Measurements from ENCODE around the gene ZFYVE28.

ZFYVE28 gene

GRCh38 chr4:2331043-2331420 is 87.4 kb downstream of the ZFYVE28 start:
- no peak for DNase-seq

- DNase-seq = peak; percentile 78
Measured at GRCh38 chr4:2330091-2331042, 88.1 kb downstream of the ZFYVE28 start.

- DNase-seq = no peak
Measured at GRCh38 chr4:2327579-2327978, 90.9 kb downstream of the ZFYVE28 start.

DNA sequence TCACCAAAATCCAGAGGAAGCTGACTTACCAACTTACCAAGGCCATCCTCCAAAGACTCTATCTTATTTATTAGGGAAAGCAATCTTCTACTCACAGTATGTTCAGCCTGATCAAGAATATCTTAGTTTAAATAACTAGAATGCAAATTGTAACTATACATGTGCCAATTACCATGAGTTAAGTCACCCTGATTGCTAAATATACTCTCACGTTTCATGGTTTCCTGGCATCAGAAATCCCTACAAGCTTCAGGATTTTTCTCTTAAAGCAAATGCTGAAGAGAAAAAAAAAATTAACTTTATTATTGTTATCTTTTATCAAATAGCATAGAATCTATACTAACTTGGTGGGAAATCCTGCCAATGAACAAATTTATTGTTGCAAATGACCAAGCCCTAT is 93.6 kb downstream of the ZFYVE28 start:
- DNase-seq = no peak

- DNase-seq = no peak
Measured at GRCh38 chr4:2322841-2323240, 95.6 kb downstream of the ZFYVE28 start.

DNA sequence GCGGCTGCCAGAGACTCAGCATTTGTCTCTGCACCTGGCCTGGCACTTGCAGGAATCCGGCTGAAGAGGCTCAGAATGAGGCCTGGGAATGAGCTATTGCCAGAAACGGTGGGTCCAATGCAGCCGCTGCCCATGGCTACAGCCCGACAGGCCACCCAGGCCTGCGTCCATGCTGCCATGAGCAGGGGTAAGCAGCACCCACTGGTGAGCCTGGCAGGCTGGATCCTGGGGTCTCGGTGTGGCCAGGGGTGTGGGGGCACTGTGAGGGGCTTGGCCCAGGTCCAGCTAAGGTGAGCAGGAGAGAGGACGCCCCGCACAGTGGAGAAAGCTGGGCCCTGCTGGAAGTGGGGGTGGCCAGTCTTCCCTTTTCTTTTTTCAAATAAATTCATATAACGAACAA is 96.2 kb downstream of the ZFYVE28 start:
- DNase-seq = no peak

DNA sequence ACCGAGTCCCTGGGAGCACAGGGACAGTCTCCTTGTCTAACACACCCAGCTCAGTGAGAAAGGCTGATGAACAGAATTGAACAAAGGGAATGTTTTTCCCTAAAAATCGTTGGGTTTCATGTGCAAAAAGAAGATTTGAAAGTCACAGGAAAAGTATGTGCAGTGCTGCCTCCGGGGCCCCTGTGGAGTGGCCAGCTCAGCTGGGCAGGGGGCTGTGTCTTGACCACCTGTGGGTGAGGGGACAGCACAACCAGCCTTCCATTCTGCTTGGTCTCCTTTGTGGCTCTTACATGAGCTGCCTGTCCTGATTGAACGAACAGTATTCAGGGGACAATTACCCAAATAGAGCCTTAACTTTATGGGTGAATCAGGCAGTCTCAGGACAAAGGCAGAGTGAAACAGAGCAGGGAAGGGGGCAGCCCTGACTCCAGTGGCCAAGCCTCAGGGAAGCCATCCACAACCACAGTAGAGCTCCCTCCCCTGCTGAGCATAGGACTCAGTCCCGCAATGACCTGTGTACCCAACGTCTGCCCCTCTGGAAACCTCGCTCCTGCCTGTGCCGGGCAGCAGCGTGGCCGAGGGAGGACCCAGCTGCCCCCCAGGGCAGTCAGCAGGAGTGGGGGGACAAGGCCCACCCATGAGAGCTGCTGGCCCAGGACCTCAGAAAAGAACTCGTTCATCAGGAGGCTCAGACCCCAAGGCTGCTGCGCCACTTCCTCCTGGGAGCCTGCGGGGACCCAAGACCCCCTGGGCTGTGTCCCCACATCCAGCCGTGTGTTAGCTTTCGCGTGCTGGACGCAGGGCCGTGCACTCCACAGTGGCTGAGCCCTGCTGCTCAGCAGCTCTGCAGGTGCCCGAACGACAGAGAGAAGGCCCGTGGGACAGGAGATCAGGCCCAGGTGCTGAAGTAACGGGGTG is 96.9 kb downstream of the ZFYVE28 start:
- no peak for DNase-seq

DNA sequence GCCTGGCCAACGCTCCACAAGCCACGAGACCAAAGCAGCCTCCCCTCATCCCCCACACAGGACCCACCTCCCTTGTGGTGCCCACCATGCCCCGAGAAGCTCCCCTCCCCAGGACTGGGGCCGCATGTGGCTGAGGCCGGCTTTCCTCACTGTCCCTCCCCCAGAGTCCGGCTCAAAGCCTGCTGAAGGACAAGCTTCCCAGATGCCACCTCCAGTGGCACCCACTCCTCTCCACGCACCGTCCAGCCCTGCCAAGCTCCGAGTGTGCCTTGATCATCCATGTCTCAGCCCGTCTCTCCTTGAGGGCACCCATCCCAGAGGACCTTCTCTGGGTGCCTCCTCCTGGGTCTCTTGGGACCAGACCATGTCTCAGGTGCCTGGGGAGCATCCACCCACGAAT is 97.7 kb downstream of the ZFYVE28 start:
- no peak for DNase-seq

- DNase-seq = no peak
Measured at GRCh38 chr4:2320152-2320551, 98.3 kb downstream of the ZFYVE28 start.

DNA sequence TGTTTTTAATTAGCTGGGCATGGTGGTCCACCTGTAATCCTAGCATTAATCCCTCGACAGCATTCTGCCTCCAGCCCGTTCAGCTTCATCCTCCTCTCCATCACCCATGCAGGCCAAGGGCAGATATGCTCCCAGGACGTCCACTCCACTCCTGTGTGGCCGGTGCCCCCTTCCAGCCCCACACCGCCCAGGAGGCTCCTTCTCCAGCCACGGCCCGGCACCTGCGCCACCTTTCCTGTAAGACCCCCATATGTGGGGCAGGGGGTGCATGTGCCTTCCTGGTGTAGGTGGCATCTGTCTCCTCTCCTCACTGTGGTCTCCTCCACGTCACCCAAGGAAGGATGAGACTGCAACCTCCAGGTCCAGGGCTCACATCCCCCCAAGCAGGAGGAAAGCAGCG is 99.6 kb downstream of the ZFYVE28 start:
- DNase-seq = no peak

DNA sequence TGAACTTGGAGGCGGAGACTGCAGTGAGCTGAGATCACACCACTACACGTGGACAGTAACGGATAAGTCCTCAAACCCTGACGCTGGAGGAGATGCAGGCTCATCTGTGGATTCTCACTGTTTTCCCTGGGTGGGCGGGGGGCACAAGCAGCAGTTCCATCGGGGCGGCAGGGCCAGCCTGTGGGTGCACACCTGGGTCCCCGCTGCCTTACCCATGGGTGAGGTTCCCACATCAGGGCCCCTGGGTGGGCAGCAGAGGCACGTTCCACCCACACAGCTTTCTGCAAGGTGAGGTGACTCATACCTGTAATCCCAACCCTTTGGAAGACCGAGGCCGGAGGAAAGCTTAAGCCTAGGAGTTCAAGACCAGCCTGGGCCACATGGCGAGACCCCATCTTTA is 100.0 kb downstream of the ZFYVE28 start:
- DNase-seq = no peak

DNA sequence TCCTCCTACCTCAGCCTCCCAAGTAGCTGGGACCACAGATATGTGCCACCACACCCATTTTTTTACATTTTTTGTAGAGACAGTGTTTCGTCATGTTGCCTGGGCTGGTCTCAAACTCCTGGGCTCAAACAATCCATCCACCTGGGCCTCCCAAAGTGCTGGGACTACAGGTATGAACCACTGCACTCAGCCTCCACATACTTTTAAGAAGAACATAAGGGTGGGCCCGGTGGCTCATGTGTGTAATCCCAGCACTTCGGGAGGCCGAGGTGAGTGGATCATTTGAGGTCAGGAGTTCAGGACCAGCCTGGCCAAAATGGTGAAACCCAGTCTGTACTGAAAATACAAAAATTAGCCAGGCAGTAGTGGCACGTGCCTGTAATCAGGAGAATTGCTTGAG is 105.1 kb downstream of the ZFYVE28 start:
- DNase-seq = no peak

DNA sequence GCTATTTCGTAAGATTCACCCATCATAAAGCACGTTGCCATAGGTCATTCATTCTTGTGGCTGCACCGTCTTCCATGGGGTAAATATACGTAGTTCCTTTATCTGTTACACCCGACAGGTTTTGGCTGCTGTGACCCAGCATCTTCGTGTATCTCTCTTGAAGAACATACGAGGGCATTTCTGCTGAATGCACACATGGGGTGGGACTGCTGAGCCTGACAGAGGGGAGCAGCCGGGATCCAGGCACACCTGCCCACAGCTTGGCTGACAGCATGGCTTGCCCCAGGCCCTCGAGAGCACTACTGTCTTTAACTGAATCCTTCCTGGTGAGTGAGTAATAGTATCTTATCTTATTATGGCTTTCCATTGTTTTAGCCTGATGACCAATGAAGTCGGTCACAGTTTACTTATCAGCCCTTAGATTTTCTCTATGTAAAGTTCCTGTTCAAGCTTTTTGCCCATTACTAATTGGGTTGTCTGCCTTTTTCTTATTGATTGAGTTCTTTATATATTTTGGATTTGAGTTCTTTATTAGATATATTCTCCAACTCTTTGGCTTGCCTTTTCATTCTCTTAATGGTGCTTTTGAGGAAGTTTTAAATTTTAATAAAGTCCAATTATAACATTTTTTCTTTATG is 111.6 kb downstream of the ZFYVE28 start:
- no peak for DNase-seq

GRCh38 chr4:2305766-2306501 is 112.5 kb downstream of the ZFYVE28 start:
- DNase-seq = no peak

DNA sequence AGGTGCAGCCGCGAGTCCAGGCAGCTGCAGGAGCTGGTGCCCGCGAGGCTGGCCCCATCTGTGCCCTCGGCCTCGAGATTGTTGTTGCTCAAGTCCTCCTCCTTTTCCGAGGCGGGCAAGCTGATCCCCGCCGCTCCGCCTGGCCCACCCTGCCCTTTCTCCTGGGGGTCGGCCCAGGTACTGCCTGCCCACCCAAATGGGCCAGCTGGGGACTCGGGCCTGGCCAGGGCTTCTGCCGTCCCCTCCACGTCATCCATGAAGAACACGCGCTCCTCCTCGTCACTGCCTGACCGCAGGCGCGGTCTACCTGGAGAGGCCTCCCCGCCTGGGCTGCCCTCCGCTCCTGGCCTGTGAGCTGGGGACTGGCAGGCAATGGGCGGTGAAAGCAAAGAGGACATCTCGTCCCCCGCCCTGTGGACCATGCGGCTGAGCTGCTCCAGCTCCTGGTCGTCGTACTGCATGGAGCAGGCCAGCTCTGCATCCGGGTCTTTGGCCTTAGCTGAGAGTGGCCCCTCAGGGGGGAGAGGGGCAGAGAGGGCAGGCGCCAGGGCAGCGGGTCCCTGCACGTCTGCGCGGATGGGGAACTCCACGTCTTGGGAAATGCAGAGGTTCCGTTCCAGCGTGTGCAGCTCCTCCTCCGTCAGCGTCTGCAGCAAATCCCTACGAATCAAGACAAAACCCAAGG is 113.4 kb downstream of the ZFYVE28 start:
- no peak for DNase-seq

DNA sequence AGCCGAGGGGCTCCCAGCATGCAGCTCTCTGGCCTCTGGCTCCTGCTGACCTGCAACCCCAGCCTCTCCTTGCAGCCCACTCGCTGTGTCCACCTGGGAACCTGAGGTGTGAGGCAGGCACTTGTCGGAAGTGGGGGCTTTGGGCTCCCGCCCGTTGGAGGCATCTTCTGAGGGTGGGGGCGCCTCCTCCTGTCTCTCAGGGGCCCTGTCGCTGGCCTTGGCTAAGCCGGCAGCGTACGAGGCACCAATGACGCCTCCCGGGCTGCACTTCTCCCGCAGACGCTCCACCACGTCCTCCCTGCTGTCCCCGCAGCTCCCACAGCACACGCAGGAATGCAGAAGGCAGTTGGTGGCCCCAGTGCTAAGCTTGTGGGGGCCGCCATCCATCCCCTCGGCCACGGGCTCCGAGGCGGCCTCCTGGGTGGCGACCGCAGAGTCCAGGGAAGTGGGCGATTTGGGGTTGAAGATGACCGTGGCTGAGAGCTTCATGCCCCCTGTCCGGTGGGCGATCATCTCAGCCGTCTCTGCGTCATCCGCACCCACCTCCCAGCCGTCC is 114.0 kb downstream of the ZFYVE28 start:
- no peak for DNase-seq

GRCh38 chr4:2303686-2304320 is 114.6 kb downstream of the ZFYVE28 start:
- DNase-seq = no peak

DNA sequence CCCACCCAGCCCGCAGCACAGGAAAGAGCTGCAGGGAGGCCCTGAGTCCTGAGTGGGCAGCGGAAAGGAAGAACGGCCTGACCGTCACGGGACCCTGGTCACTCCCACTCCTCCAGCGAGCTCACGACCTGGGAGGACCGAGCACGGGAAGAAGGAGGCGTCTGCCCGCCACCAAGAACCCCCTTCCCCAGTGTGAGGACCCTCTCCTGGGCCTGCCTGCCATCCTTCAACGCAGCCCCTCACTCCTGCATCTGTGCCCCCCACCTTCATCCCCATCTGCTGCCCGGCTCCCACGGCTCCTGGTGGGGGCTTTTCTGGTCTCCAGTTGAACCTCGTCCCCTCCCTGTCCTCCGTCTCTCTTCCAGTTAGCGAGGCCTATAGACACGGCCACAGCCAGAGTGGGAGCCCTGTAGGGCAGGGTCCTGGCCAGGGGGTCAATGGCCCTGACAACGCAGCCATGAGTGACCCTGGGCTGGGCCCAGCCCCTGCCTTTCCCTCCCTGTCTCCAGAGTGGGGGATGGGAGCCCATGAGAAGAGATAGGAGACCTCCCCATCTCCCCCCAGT is 115.2 kb downstream of the ZFYVE28 start:
- no peak for DNase-seq

- no peak for DNase-seq
Measured at GRCh38 chr4:2302387-2303119, 115.9 kb downstream of the ZFYVE28 start.

- DNase-seq = no peak
Measured at GRCh38 chr4:2301806-2302205, 116.6 kb downstream of the ZFYVE28 start.
